LNCaP clone FGC (cell line): Measurements from ENCODE around the gene MMEL1.

ENCODE experiments used
- DNase-seq: peaks from one replicate; pipeline ENCODE4 v3.0.0-alpha.2; 2011; ENCODE audit warnings: low read depth
- H3K4me3 ChIP-seq: 2 replicates; pipeline ENCODE4 v1.5.1; 2011; ENCODE audit warnings: mild to moderate bottlenecking, low read depth, low read length, control low read depth
- CTCF ChIP-seq: IDR thresholded peaks from 2 replicates; pipeline ENCODE4 v1.5.1; 2012; ENCODE audit warnings: mild to moderate bottlenecking; ENCODE audit not compliant: control insufficient read depth, insufficient read depth; ENCODE audit errors: extremely low read depth

MMEL1 gene

GRCh38 chr1:2566101-2567045 lies 66.4 kb downstream of the MMEL1 start:
- no peak for TF ChIP-seq CTCF
- DNase-seq = no peak
- H3K4me3 ChIP-seq = no peak overlapping the region

GRCh38 chr1:2564815-2565374 lies 67.9 kb downstream of the MMEL1 start:
- no peak for TF ChIP-seq CTCF
- no peak overlapping the region for H3K4me3 ChIP-seq
- no peak for DNase-seq

- H3K4me3 ChIP-seq = no peak overlapping the region
- TF ChIP-seq CTCF = no peak
- DNase-seq = no peak
These were observed 68.6 kb downstream of the MMEL1 start for GRCh38 chr1:2564006-2564814.

- no peak for TF ChIP-seq CTCF
- no peak for DNase-seq
- no peak overlapping the region for H3K4me3 ChIP-seq
These were observed 69.6 kb downstream of the MMEL1 start for GRCh38 chr1:2563205-2563604.

- peak; percentile 45 for TF ChIP-seq CTCF
These were observed 70.6 kb downstream of the MMEL1 start for GRCh38 chr1:2561898-2562895.

GRCh38 chr1:2561446-2561845 lies 71.4 kb downstream of the MMEL1 start:
- no peak for DNase-seq
- TF ChIP-seq CTCF = no peak
- H3K4me3 ChIP-seq = no peak overlapping the region

More at GRCh38 chr1:2561898-2562895, 70.6 kb downstream of the MMEL1 start:
- no peak overlapping the region for H3K4me3 ChIP-seq
- no peak for DNase-seq
